ENCODE measurements around the gene SLC12A1. TPM values are rescaled to one million over a fixed set of nuclear protein-coding genes. Genes with fewer than 3 reads are reported as not detected.

SLC12A1 gene
- total and polyA plus RNA-seq, 2 experiments from 2014 or later, result 0.57 to 0.59 TPM

GRCh38 chr15:48282216-48282615 lies 76.1 kb downstream of the SLC12A1 start (continued):
- TF ChIP-seq, protein P1, sequence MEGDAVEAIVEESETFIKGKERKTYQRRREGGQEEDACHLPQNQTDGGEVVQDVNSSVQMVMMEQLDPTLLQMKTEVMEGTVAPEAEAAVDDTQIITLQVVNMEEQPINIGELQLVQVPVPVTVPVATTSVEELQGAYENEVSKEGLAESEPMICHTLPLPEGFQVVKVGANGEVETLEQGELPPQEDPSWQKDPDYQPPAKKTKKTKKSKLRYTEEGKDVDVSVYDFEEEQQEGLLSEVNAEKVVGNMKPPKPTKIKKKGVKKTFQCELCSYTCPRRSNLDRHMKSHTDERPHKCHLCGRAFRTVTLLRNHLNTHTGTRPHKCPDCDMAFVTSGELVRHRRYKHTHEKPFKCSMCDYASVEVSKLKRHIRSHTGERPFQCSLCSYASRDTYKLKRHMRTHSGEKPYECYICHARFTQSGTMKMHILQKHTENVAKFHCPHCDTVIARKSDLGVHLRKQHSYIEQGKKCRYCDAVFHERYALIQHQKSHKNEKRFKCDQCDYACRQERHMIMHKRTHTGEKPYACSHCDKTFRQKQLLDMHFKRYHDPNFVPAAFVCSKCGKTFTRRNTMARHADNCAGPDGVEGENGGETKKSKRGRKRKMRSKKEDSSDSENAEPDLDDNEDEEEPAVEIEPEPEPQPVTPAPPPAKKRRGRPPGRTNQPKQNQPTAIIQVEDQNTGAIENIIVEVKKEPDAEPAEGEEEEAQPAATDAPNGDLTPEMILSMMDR (conservative IDR thresholded peaks at IDR 0.05; ENCODE audit: low read depth in 2 of 2), result no peak
- TF ChIP-seq NANOG (IDR thresholded peaks at IDR 0.05; ENCODE audit: borderline replicate concordance) (no peak), EZH2 (IDR thresholded peaks at IDR 0.05; ENCODE audit: low read depth, unreplicated experiment) (no peak), JUNB (IDR thresholded peaks at IDR 0.05; ENCODE audit: unreplicated experiment) (no peak), EZH2phosphoT487 (IDR thresholded peaks at IDR 0.05; ENCODE audit: unreplicated experiment) (no peak), POLR2AphosphoS5 (IDR thresholded peaks at IDR 0.05; ENCODE audit: low read depth) (no peak)
- TF ChIP-seq, protein P2, sequence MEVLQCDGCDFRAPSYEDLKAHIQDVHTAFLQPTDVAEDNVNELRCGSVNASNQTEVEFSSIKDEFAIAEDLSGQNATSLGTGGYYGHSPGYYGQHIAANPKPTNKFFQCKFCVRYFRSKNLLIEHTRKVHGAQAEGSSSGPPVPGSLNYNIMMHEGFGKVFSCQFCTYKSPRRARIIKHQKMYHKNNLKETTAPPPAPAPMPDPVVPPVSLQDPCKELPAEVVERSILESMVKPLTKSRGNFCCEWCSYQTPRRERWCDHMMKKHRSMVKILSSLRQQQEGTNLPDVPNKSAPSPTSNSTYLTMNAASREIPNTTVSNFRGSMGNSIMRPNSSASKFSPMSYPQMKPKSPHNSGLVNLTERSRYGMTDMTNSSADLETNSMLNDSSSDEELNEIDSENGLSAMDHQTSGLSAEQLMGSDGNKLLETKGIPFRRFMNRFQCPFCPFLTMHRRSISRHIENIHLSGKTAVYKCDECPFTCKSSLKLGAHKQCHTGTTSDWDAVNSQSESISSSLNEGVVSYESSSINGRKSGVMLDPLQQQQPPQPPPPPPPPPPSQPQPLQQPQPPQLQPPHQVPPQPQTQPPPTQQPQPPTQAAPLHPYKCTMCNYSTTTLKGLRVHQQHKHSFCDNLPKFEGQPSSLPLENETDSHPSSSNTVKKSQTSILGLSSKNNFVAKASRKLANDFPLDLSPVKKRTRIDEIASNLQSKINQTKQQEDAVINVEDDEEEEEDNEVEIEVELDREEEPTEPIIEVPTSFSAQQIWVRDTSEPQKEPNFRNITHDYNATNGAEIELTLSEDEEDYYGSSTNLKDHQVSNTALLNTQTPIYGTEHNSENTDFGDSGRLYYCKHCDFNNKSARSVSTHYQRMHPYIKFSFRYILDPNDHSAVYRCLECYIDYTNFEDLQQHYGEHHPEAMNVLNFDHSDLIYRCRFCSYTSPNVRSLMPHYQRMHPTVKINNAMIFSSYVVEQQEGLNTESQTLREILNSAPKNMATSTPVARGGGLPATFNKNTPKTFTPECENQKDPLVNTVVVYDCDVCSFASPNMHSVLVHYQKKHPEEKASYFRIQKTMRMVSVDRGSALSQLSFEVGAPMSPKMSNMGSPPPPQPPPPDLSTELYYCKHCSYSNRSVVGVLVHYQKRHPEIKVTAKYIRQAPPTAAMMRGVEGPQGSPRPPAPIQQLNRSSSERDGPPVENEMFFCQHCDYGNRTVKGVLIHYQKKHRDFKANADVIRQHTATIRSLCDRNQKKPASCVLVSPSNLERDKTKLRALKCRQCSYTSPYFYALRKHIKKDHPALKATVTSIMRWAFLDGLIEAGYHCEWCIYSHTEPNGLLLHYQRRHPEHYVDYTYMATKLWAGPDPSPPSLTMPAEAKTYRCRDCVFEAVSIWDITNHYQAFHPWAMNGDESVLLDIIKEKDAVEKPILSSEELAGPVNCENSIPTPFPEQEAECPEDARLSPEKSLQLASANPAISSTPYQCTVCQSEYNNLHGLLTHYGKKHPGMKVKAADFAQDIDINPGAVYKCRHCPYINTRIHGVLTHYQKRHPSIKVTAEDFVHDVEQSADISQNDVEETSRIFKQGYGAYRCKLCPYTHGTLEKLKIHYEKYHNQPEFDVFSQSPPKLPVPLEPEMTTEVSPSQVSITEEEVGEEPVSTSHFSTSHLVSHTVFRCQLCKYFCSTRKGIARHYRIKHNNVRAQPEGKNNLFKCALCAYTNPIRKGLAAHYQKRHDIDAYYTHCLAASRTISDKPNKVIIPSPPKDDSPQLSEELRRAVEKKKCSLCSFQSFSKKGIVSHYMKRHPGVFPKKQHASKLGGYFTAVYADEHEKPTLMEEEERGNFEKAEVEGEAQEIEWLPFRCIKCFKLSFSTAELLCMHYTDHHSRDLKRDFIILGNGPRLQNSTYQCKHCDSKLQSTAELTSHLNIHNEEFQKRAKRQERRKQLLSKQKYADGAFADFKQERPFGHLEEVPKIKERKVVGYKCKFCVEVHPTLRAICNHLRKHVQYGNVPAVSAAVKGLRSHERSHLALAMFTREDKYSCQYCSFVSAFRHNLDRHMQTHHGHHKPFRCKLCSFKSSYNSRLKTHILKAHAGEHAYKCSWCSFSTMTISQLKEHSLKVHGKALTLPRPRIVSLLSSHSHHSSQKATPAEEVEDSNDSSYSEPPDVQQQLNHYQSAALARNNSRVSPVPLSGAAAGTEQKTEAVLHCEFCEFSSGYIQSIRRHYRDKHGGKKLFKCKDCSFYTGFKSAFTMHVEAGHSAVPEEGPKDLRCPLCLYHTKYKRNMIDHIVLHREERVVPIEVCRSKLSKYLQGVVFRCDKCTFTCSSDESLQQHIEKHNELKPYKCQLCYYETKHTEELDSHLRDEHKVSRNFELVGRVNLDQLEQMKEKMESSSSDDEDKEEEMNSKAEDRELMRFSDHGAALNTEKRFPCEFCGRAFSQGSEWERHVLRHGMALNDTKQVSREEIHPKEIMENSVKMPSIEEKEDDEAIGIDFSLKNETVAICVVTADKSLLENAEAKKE (CRISPR knock-in tag; IDR thresholded peaks at IDR 0.05), result no peak

All from GM23338 (cell line).